Measurements from ENCODE around the gene EDN2.

DNA sequence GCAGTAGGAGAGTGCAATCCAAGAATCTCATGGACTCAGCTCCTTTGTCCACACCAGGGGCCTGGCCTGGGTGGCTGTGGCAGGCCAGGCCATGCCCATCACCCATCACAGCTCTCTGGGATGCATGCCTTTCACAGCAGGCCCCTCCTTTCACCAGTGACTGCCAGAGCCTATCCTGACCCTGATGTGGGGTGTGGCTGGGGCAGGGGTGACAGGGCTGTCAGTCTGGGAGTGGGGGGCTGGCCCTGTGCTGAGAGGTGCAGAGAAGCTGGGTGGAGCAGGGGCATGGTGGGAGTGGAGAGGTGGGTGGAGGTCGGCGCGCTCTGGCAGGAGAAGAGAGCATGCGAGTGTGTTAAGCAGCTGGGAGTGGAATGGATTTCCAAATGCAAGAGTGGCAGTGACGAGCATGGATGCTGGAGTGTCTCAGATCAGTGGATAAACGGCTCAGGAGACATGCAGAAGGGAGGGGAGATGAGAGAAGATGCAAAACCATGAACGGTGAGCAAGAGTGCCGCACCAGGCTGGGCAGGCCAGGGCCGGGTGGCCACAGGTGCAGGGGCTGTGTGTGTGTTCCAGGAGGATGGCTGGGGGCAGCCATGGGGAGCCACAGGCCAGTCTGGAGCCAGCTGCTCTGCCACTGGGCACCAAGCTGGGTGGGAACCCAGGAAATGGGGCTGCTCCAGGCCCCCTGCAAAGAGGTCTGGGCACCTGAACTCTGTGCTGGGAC is 39.6 kb upstream of the EDN2 start:
- TF ChIP-seq POLR2A (IDR thresholded peaks at IDR 0.05) (no peak), CTCF (IDR thresholded peaks at IDR 0.05 in 4 of 5, conservative IDR thresholded peaks at IDR 0.05 in 1 of 5) (no peak)
